Fibroblast of lung (primary cell): ENCODE results near the gene FUOM. TPM values are rescaled to one million over a fixed set of nuclear protein-coding genes. Genes with fewer than 3 reads are reported as not detected.
"Not testable (repeated sequence)": the region's sequence is repeated elsewhere in the genome, so short reads cannot be mapped to it uniquely, and the experiment has no call there.

Experiments used
- DNase-seq, 2 donors: peaks; one replicate each; pipeline versions ENCODE4 v3.0.0 to v3.0.0-alpha.2; 2010; ENCODE audit warnings: low read depth in 2 of 2
- H2AFZ ChIP-seq: 2 replicates; pipeline ENCODE4 v1.5.1; 2012; ENCODE audit warnings: low read length, control low read depth, inconsistent platforms
- H3K27ac ChIP-seq: 2 replicates; pipeline ENCODE4 v1.5.1; 2011; ENCODE audit warnings: low read length, control low read depth; ENCODE audit not compliant: insufficient read depth
- H3K27me3 ChIP-seq: 2 replicates; pipeline ENCODE4 v1.5.1; 2011; ENCODE audit warnings: mild to moderate bottlenecking, low read length; ENCODE audit not compliant: control insufficient read depth, insufficient read depth
- H3K36me3 ChIP-seq: 2 replicates; pipeline ENCODE4 v1.5.1; 2011; ENCODE audit warnings: low read length; ENCODE audit not compliant: control insufficient read depth, insufficient read depth
- H3K4me1 ChIP-seq: 2 replicates; pipeline ENCODE4 v1.5.1; 2011; ENCODE audit warnings: low read length; ENCODE audit not compliant: control insufficient read depth, insufficient read depth; ENCODE audit errors: extremely low read depth
- H3K4me2 ChIP-seq: 2 replicates; pipeline ENCODE4 v1.5.1; 2011; ENCODE audit warnings: low read length, control low read depth; ENCODE audit not compliant: insufficient read depth; ENCODE audit errors: extremely low read depth
- H3K4me3 ChIP-seq, 4 experiments: fragments of 200-600 bp in 1 of 4; sonication (generic) in 1 of 4; replicated peaks in 1 of 4; 2 replicates each; pipeline ENCODE4 v1.5.1; 2011 to 2016; ENCODE audit warnings: low read length in 4 of 4, low read depth in 3 of 4, mild to moderate bottlenecking in 3 of 4, control low read depth in 2 of 4, inconsistent platforms in 1 of 4, mixed read lengths in 1 of 4; ENCODE audit not compliant: insufficient read depth in 1 of 4; ENCODE audit errors: control extremely low read depth in 1 of 4
- H3K79me2 ChIP-seq: 2 replicates; pipeline ENCODE4 v1.5.1; 2012; ENCODE audit warnings: mild to moderate bottlenecking, low read length, inconsistent platforms; ENCODE audit not compliant: control insufficient read depth, insufficient read depth
- H3K9ac ChIP-seq: 2 replicates; pipeline ENCODE4 v1.5.1; 2011; ENCODE audit warnings: mild to moderate bottlenecking, low read length, control low read depth; ENCODE audit not compliant: insufficient read depth
- H3K9me3 ChIP-seq: 2 replicates; pipeline ENCODE4 v1.5.1; 2012; ENCODE audit warnings: low read depth, low read length; ENCODE audit not compliant: control insufficient read depth, insufficient read depth
- H4K20me1 ChIP-seq: 2 replicates; pipeline ENCODE4 v1.5.1; 2011; ENCODE audit warnings: low read length; ENCODE audit not compliant: control insufficient read depth, insufficient read depth; ENCODE audit errors: extremely low read depth
- EZH2 ChIP-seq: IDR thresholded peaks from 2 replicates; pipeline ENCODE4 v1.5.1; 2012; ENCODE audit warnings: low read length, control low read depth, mild to moderate bottlenecking; ENCODE audit errors: missing control alignments
- polyA plus RNA-seq, 2 donors: library from polyadenylated mRNA; depleted of rRNA in 1 of 2; stranded (reverse) in 1 of 2; unstranded in 1 of 2; fragments of >200 nt; gene quantifications; 2 replicates each; pipeline ENCODE4 v1.2.1, GENCODE V29; 2011 to 2012; ENCODE audit warnings: missing spikeins in 1 of 2
- total RNA-seq: library from RNA; depleted of rRNA; stranded (reverse); fragments of >200 nt; gene quantifications from 2 replicates; pipeline ENCODE4 v1.2.1, GENCODE V29; 2014
- TF ChIP-seq, protein P1 (sequence below), 2 donors: IDR thresholded peaks in 1 of 2; conservative IDR thresholded peaks in 1 of 2; 1 replicate in 1 of 2; 2 replicates in 1 of 2; pipeline ENCODE4 v1.5.1; 2011 to 2012; ENCODE audit warnings: low read length in 2 of 2, control low read depth in 1 of 2, inconsistent platforms in 1 of 2, low read depth in 1 of 2, mild to moderate bottlenecking in 1 of 2

Gene FUOM
- total and polyA plus RNA-seq, 2 donors (not counting 1 experiment from before 2014, with no cell fraction given), result 14.2 to 15.0 TPM

DNA sequence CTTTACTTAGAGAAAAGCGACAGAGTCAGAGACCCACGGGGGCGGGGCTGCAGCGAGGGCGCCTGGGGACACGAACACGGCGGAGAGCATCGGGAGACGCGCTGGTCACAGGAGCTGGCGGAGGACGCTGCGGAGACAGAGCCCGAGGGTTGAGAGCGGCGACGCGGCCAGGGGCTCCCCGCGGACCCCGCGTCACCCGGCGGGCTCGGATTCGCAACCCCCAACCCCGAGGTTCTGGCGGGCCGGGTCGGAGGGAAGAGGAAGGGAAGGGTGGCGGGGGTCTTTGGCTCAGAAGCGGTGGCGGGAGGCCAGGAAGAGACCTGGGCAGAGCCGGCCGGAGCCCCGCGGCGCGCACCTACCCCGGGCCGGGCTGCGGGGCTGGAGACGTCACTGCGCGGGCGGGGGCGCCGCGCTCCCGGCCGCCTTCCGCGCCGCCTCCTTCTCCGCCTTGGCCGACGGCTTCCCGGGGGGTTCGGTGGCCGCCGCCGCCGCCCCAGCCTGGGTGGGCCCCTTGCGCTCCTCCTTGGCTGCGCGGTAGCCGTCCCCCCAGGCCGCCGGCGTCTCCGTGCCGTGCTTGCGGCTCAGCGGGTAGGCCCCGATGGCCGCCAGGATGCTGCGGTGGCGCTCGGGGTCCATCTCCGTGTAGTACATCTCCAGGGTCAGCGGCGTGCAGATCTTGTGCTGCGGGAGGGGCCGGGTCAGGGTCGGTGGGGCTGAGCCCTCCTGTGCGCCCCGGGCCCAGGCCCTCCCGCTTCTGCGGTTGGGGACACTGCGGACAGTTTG lies 32.2 kb downstream of the FUOM start:
- H3K4me2 ChIP-seq, result peak overlapping the region; percentile 51
- H3K9ac ChIP-seq, result peak overlapping the region; percentile 37
- H3K4me3 ChIP-seq, result peak overlapping the region; percentile 23 to 50 (median 30)
- TF ChIP-seq, protein P1, sequence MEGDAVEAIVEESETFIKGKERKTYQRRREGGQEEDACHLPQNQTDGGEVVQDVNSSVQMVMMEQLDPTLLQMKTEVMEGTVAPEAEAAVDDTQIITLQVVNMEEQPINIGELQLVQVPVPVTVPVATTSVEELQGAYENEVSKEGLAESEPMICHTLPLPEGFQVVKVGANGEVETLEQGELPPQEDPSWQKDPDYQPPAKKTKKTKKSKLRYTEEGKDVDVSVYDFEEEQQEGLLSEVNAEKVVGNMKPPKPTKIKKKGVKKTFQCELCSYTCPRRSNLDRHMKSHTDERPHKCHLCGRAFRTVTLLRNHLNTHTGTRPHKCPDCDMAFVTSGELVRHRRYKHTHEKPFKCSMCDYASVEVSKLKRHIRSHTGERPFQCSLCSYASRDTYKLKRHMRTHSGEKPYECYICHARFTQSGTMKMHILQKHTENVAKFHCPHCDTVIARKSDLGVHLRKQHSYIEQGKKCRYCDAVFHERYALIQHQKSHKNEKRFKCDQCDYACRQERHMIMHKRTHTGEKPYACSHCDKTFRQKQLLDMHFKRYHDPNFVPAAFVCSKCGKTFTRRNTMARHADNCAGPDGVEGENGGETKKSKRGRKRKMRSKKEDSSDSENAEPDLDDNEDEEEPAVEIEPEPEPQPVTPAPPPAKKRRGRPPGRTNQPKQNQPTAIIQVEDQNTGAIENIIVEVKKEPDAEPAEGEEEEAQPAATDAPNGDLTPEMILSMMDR (conservative IDR thresholded peaks at IDR 0.05 in 1 of 2, IDR thresholded peaks at IDR 0.05 in 1 of 2; ENCODE audit: low read depth in 1 of 2, low read length in 2 of 2), result no peak
- TF ChIP-seq EZH2, result peak; percentile 94
- peaks cover 13% of the 10 kb centered on the region for H3K27me3 ChIP-seq
- no peak for DNase-seq
- no peak overlapping the region for H3K27ac ChIP-seq
- no peaks in the 10 kb centered on the region for H3K36me3 ChIP-seq
- H2AFZ ChIP-seq, result peak overlapping the region; percentile 30
- no peaks in the 10 kb centered on the region for H3K9me3 ChIP-seq
- H4K20me1 ChIP-seq, result no peaks in the 10 kb centered on the region
- no peaks in the 10 kb centered on the region for H3K79me2 ChIP-seq
- peaks cover 9% of the 10 kb centered on the region for H3K4me1 ChIP-seq

DNA sequence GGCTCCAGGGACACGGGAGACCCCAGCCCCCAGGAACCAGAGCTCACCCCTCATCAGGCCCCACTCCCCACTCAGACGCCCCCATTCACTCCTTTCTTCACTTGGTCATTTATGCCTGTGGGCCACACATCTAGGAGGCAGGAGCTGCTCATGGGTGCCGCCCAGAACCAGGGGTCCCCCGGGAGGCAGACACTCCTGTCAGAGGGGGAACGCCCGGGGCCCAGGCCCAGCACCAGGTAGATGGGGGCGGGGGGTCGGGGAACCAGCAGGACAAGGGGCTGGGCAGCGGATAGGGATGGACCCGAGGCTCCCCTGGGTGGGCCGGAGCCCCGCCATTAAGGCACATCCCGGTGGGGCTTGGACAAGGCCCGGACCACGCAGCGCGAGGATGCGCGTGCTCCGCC lies 33.0 kb downstream of the FUOM start:
- no peaks in the 10 kb centered on the region for H3K9me3 ChIP-seq
- H3K4me3 ChIP-seq, result peak overlapping the region in 1 of 4 experiments; percentile 50
- H3K4me1 ChIP-seq, result peaks cover 9% of the 10 kb centered on the region
- peak overlapping the region; percentile 51 for H3K4me2 ChIP-seq
- TF ChIP-seq, protein P1 (conservative IDR thresholded peaks at IDR 0.05 in 1 of 2, IDR thresholded peaks at IDR 0.05 in 1 of 2; ENCODE audit: low read depth in 1 of 2, low read length in 2 of 2), result no peak
- no peak for TF ChIP-seq EZH2
- H3K9ac ChIP-seq, result no peak overlapping the region
- H3K27me3 ChIP-seq, result peaks cover 13% of the 10 kb centered on the region
- H3K79me2 ChIP-seq, result no peaks in the 10 kb centered on the region
- no peak for DNase-seq
- H4K20me1 ChIP-seq, result no peaks in the 10 kb centered on the region
- H3K36me3 ChIP-seq, result no peaks in the 10 kb centered on the region
- H3K27ac ChIP-seq, result no peak overlapping the region
- no peak overlapping the region for H2AFZ ChIP-seq

DNA sequence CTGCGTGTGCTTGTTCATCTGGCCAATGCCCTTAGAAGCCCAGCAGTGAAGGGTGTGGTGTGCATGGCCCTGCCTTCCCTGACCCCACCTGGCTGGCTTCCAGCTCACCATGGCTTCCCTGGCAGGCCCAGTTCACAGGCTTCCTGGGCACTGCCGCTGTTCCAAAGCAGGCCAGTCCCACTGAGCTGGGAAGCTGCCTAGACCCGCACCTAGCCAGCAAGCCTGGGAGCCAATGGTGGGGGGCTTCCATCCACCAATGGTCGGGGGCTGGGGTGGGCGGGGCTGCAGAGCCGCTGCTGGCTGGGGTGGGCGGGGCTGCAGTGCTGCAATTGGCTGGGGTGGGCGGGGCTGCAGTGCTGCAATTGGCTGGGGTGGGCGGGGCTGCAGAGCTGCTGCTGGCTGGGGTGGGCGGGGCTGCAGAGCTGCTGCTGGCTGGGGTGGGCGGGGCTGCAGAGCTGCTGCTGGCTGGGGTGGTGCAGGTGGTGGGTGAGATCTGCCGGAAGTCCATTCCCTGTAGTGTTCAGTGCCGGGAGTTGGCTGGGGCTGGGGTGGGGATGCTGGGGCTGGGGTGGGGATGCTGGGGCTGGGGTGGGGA lies 33.5 kb downstream of the FUOM start:
- Histone ChIP-seq H3K4me3 (peak overlapping the region in 2 of 4 experiments; percentile 6 to 20), H3K9ac (no peak overlapping the region), H3K27me3 (peaks cover 13% of the 10 kb centered on the region), H3K4me2 (peak overlapping the region; percentile 13), H4K20me1 (no peaks in the 10 kb centered on the region), H3K9me3 (no peaks in the 10 kb centered on the region), H3K36me3 (no peaks in the 10 kb centered on the region), H2AFZ (no peak overlapping the region), H3K4me1 (peaks cover 7% of the 10 kb centered on the region), H3K27ac (no peak overlapping the region), H3K79me2 (no peaks in the 10 kb centered on the region)
- DNase-seq, result peak; percentile 58 to 82
- no peak for TF ChIP-seq EZH2
- TF ChIP-seq, protein P1 (conservative IDR thresholded peaks at IDR 0.05 in 1 of 2, IDR thresholded peaks at IDR 0.05 in 1 of 2; ENCODE audit: low read depth in 1 of 2, low read length in 2 of 2), result no peak

DNA sequence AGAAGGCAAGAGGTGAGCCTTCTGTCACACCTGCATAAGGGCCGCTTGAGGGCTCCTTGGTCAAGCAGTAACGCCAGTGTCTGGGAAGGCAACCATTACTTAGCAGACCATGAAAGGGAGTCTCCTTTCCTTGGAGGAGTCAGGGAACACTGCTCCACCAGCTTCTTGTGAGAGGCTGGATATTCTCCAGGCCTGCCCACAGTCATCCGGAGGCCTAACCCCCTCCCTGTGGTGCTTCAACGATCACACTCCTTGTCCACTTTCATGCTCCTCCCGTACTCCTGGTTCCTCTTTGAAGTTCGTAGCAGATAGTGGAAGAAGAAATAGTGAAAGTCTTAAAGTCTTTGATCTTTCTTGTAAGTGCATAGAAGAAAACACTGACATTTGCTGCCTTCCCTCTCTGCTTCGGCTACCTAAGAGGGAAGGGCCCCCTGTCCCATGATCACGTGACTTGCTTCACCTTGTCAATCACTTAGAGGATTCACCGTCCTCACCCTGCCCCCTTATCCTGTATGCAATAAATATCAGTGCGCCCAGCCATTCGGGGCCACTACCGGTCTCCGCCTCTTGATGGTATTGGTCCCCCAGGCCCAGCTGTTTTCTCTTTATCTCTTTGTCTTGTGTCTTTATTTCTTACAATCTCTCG lies 35.6 kb downstream of the FUOM start:
- not testable (repeated sequence) for H3K36me3 ChIP-seq, H3K4me1 ChIP-seq, H3K4me2 ChIP-seq, DNase-seq, H3K9me3 ChIP-seq, H3K27ac ChIP-seq, H4K20me1 ChIP-seq, H3K4me3 ChIP-seq, H3K79me2 ChIP-seq, H2AFZ ChIP-seq, H3K9ac ChIP-seq
- peaks cover 13% of the 10 kb centered on the region for H3K27me3 ChIP-seq
